Chondrocyte (in vitro differentiated cells): ENCODE data around the gene AFF3. TPM values are rescaled to one million over a fixed set of nuclear protein-coding genes. Genes with fewer than 3 reads are reported as not detected.

Source experiments
- DNase-seq: peaks from one replicate; pipeline ENCODE4 v3.0.0; 2021; ENCODE audit warnings: mixed read lengths, low spot score
- H3K27ac Mint-ChIP-seq: one replicate; pipeline ENCODE4 v1.8.0; 2021; ENCODE audit warnings: mild to moderate bottlenecking, moderate library complexity, mixed read lengths; ENCODE audit not compliant: unreplicated experiment
- H3K27me3 Mint-ChIP-seq: 2 replicates; pipeline ENCODE4 v1.8.0; 2021; ENCODE audit warnings: low read depth, mixed read lengths
- H3K36me3 Mint-ChIP-seq: 2 replicates; pipeline ENCODE4 v1.8.0; 2021; ENCODE audit warnings: low read depth, mixed read lengths
- H3K4me1 Mint-ChIP-seq: 2 replicates; pipeline ENCODE4 v1.8.0; 2021; ENCODE audit warnings: low read depth, mild to moderate bottlenecking, mixed read lengths
- H3K4me3 Mint-ChIP-seq: one replicate; pipeline ENCODE4 v1.8.0; 2021; ENCODE audit warnings: mild to moderate bottlenecking, moderate library complexity, mixed read lengths; ENCODE audit not compliant: unreplicated experiment
- H3K9me3 Mint-ChIP-seq: 2 replicates; pipeline ENCODE4 v1.8.0; 2021; ENCODE audit warnings: low read depth, mixed read lengths
- CTCF ChIP-seq: fragments of 200-600 bp; sonication (generic); IDR thresholded peaks from 2 replicates; pipeline ENCODE4 v1.5.0; 2021; ENCODE audit warnings: antibody characterized with exemption, mild to moderate bottlenecking, moderate library complexity
- total RNA-seq: library from RNA; stranded (reverse); gene quantifications from 3 replicates; pipeline ENCODE4 v1.2.1, GENCODE V29; 2021

The AFF3 gene
- total RNA-seq, 1 donor from 2014 or later, result 127 TPM

DNA sequence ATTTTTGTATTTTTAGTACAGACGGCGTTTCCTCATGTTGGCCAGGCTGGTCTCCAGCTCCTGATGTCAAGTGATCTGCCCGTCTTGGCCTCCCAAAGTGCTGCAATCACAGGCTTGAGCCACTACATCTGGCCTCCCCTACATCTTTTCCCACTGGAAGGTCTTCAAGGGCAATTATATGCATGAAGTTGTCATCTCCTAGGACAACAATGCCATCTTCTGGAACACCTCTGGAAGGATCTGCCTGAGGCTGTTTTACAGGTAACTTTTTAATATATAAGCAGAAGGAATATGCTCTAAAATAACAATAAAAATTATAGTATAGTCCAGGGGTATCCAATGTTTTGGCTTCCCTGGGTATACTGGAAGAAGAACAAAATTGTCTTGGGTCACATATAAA lies 321.4 kb downstream of the AFF3 start:
- no peak for DNase-seq
- H3K9me3 Mint-ChIP-seq, result peaks cover 7% of the 10 kb centered on the region
- no peak overlapping the region for H3K4me3 Mint-ChIP-seq
- TF ChIP-seq CTCF, result peak; percentile 38
- H3K27ac Mint-ChIP-seq, result peak overlapping the region; percentile 93
- H3K4me1 Mint-ChIP-seq, result peaks cover 35% of the 10 kb centered on the region
- peaks cover 18% of the 10 kb centered on the region for H3K36me3 Mint-ChIP-seq
- H3K27me3 Mint-ChIP-seq, result no peaks in the 10 kb centered on the region

DNA sequence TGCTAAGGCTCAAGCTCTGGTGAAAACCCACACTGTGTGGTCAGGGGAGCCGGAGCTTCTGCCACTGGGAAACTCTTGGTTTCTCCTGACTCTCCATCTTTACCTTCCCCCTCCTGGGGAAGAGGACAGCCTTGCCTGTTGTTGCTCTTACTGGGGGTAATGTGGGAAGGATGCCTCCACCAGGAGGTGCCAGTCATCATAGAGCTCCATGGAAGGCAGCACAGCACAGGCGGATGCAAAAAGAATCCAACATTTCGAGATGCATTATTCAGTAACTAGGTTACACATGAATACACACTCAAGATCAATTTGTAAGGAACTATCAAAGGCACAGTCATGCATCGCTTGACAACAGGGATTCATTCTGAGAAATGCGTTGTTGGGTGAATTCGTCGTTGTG lies 322.6 kb downstream of the AFF3 start:
- Mint-ChIP-seq H3K4me1 (peaks cover 29% of the 10 kb centered on the region), H3K9me3 (peaks cover 7% of the 10 kb centered on the region), H3K27ac (no peak overlapping the region), H3K36me3 (peaks cover 22% of the 10 kb centered on the region), H3K4me3 (no peak overlapping the region), H3K27me3 (no peaks in the 10 kb centered on the region)
- DNase-seq, result no peak
- TF ChIP-seq CTCF, result peak; percentile 38

GRCh38 chr2:99818842-99819241 lies 323.5 kb downstream of the AFF3 start:
- no peak overlapping the region for H3K4me3 Mint-ChIP-seq
- no peak overlapping the region for H3K27ac Mint-ChIP-seq
- peak; percentile 67 for TF ChIP-seq CTCF
- no peak for DNase-seq
- H3K4me1 Mint-ChIP-seq, result peaks cover 29% of the 10 kb centered on the region
- H3K36me3 Mint-ChIP-seq, result peaks cover 21% of the 10 kb centered on the region
- H3K27me3 Mint-ChIP-seq, result no peaks in the 10 kb centered on the region
- peaks cover 7% of the 10 kb centered on the region for H3K9me3 Mint-ChIP-seq

- peaks cover 18% of the 10 kb centered on the region for H3K36me3 Mint-ChIP-seq
- TF ChIP-seq CTCF, result no peak
- peaks cover 7% of the 10 kb centered on the region for H3K9me3 Mint-ChIP-seq
Observed at GRCh38 chr2:99816908-99817307, 325.5 kb downstream of the AFF3 start.

DNA sequence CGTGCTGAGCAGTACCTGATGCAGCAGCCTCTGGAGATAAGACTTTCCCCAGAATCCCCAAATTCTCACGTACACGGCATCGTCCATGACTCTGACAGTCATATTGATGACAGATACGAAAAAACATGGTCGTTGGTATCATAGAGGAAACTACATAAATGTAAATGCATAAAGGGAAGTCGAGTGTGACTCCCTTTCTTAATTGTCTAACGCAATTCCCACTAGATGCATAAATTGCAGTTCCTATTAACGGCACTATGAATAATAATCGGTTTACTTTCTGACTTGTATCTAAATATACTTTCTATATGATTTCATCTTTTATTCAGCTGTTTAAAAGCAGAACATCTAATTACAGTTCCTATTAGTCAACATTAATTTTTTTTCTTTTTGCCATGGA lies 330.0 kb downstream of the AFF3 start:
- H3K9me3 Mint-ChIP-seq, result peaks cover 7% of the 10 kb centered on the region
- H3K4me1 Mint-ChIP-seq, result peaks cover 65% of the 10 kb centered on the region
- no peak for DNase-seq
- no peaks in the 10 kb centered on the region for H3K27me3 Mint-ChIP-seq
- no peak for TF ChIP-seq CTCF
- H3K4me3 Mint-ChIP-seq, result no peak overlapping the region
- peak overlapping the region; percentile 85 for H3K27ac Mint-ChIP-seq
- peaks cover 20% of the 10 kb centered on the region for H3K36me3 Mint-ChIP-seq

More at GRCh38 chr2:99816908-99817307, 325.5 kb downstream of the AFF3 start:
- Mint-ChIP-seq H3K27me3 (no peaks in the 10 kb centered on the region), H3K27ac (no peak overlapping the region), H3K4me1 (peaks cover 32% of the 10 kb centered on the region), H3K4me3 (no peak overlapping the region)
- DNase-seq, result no peak
